Stomach (tissue), 9 donors: ENCODE data around the gene EN1. TPM values are rescaled to one million over a fixed set of nuclear protein-coding genes. Genes with fewer than 3 reads are reported as not detected.

Experiments used
- DNase-seq, 2 donors: peaks; one replicate each; pipeline versions ENCODE4 v3.0.0 to v3.0.0-alpha.2; 2013 to 2019
- H3K27ac ChIP-seq, 5 donors: fragments of 200-600 bp in 4 of 5; sonication (generic) in 4 of 5; one replicate each; pipeline ENCODE4 v1.5.1; 2013 to 2019; ENCODE audit warnings: mild to moderate bottlenecking in 1 of 5, moderate library complexity in 1 of 5
- H3K27me3 ChIP-seq, 3 donors: fragments of 200-600 bp; sonication (generic); one replicate each; pipeline ENCODE4 v1.5.1; 2017 to 2019; ENCODE audit warnings: mixed run types in 1 of 3
- H3K36me3 ChIP-seq, 4 donors: fragments of 200-600 bp; sonication (generic); 1 replicate in 3 of 4; 2 replicates in 1 of 4; pipeline ENCODE4 v1.5.1; 2016 to 2019
- H3K4me1 ChIP-seq, 4 donors: fragments of 200-600 bp; sonication (generic); one replicate each; pipeline ENCODE4 v1.5.1; 2016 to 2019
- H3K4me3 ChIP-seq, 4 donors: fragments of 200-600 bp; sonication (generic) in 3 of 4; one replicate each; pipeline ENCODE4 v1.5.1; 2016 to 2019; ENCODE audit warnings: mild to moderate bottlenecking in 1 of 4
- H3K9me3 ChIP-seq, 4 donors: fragments of 200-600 bp; sonication (generic); one replicate each; pipeline ENCODE4 v1.5.1; 2016 to 2019
- CTCF ChIP-seq, 7 experiments: fragments of 450-650 bp in 4 of 7; fragments of 200-600 bp in 3 of 7; sonication (generic) in 3 of 7; IDR thresholded peaks; one replicate each; pipeline ENCODE4 v1.5.1; 2016 to 2019; ENCODE audit warnings: antibody characterized with exemption in 7 of 7, control low read depth in 2 of 7, mild to moderate bottlenecking in 1 of 7
- EP300 ChIP-seq: sonication (generic); formaldehyde crosslinking; IDR thresholded peaks from one replicate; pipeline ENCODE4 v1.6.1; 2017; ENCODE audit warnings: antibody characterized with exemption
- POLR2A ChIP-seq, 4 donors: fragments of 450-650 bp; IDR thresholded peaks; one replicate each; pipeline ENCODE4 v1.6.1; 2016; ENCODE audit warnings: antibody characterized with exemption in 4 of 4, control low read depth in 2 of 4, mild to moderate bottlenecking in 1 of 4, moderate library complexity in 1 of 4
- POLR2AphosphoS5 ChIP-seq, 3 donors: sonication (generic); formaldehyde crosslinking; IDR thresholded peaks; one replicate each; pipeline ENCODE4 v1.6.1; 2016; ENCODE audit warnings: antibody characterized with exemption in 3 of 3
- WGBS, 5 donors: extraction: QIAGEN DNeasy Blood & Tissue Kit in 3 of 5; methylation state at CpG; one replicate each; pipeline versions ENCODE4 v1.1.5 to v1.1.7; 2013 to 2018; 5-methylcytosine and 5-hydroxymethylcytosine counted together
- intact Hi-C: fragments of 100-400 bp; cut with DNase I; formaldehyde crosslinking; loops from one replicate; pipeline ENCODE4 v1.15.1; 2023; ENCODE audit warnings: low total_unique reads
- polyA plus RNA-seq, 3 donors: library from polyadenylated mRNA; stranded (reverse); fragments of 200-250 nt; gene quantifications; one replicate each; pipeline ENCODE4 v1.2.3, GENCODE V29; 2013
- total RNA-seq, 5 donors: library from RNA; depleted of rRNA; stranded (reverse); fragments of >200 nt; gene quantifications; one replicate each; pipeline versions ENCODE4 v1.1.0 to v1.2.3, GENCODE V29; 2014 to 2016
- donor health status: healthy with polysubstance abuse.
- donor health status: Bipolar disorder and iron deficiency.
- donor health status: healthy.

EN1 gene
- total and polyA plus RNA-seq, 8 donors = not detected

GRCh38 chr2:118801151-118801550 lies 46.3 kb downstream of the EN1 start:
- Histone ChIP-seq H3K4me3 (no peak overlapping the region), H3K9me3 (no peaks in the 10 kb centered on the region), H3K27ac (no peak overlapping the region), H3K27me3 (peaks cover 0 to 36% (median 0%) of the 10 kb centered on the region in 3 donors), H3K4me1 (no peaks in the 10 kb centered on the region), H3K36me3 (no peaks in the 10 kb centered on the region)
- WGBS, 5 donors = 63 to 76% (median 69%) methylated on average over 4 of the region's 4 CpGs
- DNase-seq = no peak
- TF ChIP-seq CTCF (IDR thresholded peaks at IDR 0.05) (no peak), EP300 (no peak), POLR2AphosphoS5 (IDR thresholded peaks at IDR 0.05) (no peak), POLR2A (IDR thresholded peaks at IDR 0.05) (no peak)
- intact Hi-C loops = no loop called here

- WGBS, 5 donors = 70 to 81% (median 79%) methylated on average over 4 of the region's 4 CpGs
- Histone ChIP-seq H3K4me3 (no peak overlapping the region), H3K4me1 (no peaks in the 10 kb centered on the region), H3K27ac (no peak overlapping the region), H3K9me3 (no peaks in the 10 kb centered on the region), H3K36me3 (no peaks in the 10 kb centered on the region), H3K27me3 (peaks cover 0 to 32% (median 0%) of the 10 kb centered on the region in 3 donors)
- no peak for TF ChIP-seq EP300
- no peak for TF ChIP-seq CTCF (IDR thresholded peaks at IDR 0.05)
- TF ChIP-seq POLR2AphosphoS5 (IDR thresholded peaks at IDR 0.05) = no peak
- no peak for TF ChIP-seq POLR2A (IDR thresholded peaks at IDR 0.05)
- no peak for DNase-seq
- intact Hi-C loops = no loop called here
Measured at GRCh38 chr2:118800736-118801135, 46.7 kb downstream of the EN1 start.

- H3K36me3 ChIP-seq = no peaks in the 10 kb centered on the region
- H3K4me3 ChIP-seq = no peak overlapping the region
- WGBS, 5 donors = 71 to 86% (median 79%) methylated on average over 4 of the region's 4 CpGs
- TF ChIP-seq POLR2AphosphoS5 (IDR thresholded peaks at IDR 0.05) = no peak
- TF ChIP-seq EP300 = no peak
- no peak for TF ChIP-seq POLR2A (IDR thresholded peaks at IDR 0.05)
- TF ChIP-seq CTCF (IDR thresholded peaks at IDR 0.05) = no peak
- no peak overlapping the region for H3K27ac ChIP-seq
- intact Hi-C loops = no loop called here
- DNase-seq = no peak
- peaks cover 0 to 34% (median 0%) of the 10 kb centered on the region in 3 donors for H3K27me3 ChIP-seq
- no peaks in the 10 kb centered on the region for H3K4me1 ChIP-seq
- H3K9me3 ChIP-seq = no peaks in the 10 kb centered on the region
Measured at GRCh38 chr2:118794546-118794945, 52.9 kb downstream of the EN1 start.

Other genes starting within 250 kb of the EN1 start
- 10 to 100 TPM in 1 of 5 donors, 1 to 10 TPM in 2, under 1 TPM in 1, not detected in 1; 0.45 to 16.3 (median 1.7) TPM for gene MARCO, start 94.5 kb upstream of the EN1 start, total RNA-seq
- 1 to 10 TPM in 2 of 3 donors, under 1 TPM in 1; 0.78 to 3.8 (median 2.8) TPM for gene MARCO, start 94.5 kb upstream of the EN1 start, polyA plus RNA-seq